ENCODE data around the gene RPRD1B.

Gene RPRD1B

DNA sequence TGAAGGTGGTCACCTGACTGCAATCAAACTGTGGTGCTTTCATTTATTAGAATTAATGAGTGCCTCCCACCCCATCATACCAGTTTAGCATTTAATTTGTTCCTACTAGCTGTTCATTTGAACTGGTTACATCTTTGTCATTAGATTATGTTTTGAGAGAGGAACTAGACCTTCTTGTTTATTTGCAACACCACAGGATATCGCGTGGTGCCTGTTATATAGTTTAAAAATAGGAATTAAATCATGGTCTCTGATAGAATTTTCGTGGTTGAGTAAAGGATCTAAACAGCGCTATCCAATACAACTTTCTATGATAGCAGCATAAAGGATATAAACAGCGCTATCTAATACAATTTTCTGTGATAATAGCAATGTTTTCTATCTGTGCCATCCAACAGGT is 2.8 kb downstream of the RPRD1B start:
- DNase-seq (ENCODE audit: low read depth, low spot score), result no peak

- no peak for DNase-seq (ENCODE audit: low read depth, low spot score)
These were observed 6.7 kb downstream of the RPRD1B start for GRCh38 chr20:38040276-38040675.

DNA sequence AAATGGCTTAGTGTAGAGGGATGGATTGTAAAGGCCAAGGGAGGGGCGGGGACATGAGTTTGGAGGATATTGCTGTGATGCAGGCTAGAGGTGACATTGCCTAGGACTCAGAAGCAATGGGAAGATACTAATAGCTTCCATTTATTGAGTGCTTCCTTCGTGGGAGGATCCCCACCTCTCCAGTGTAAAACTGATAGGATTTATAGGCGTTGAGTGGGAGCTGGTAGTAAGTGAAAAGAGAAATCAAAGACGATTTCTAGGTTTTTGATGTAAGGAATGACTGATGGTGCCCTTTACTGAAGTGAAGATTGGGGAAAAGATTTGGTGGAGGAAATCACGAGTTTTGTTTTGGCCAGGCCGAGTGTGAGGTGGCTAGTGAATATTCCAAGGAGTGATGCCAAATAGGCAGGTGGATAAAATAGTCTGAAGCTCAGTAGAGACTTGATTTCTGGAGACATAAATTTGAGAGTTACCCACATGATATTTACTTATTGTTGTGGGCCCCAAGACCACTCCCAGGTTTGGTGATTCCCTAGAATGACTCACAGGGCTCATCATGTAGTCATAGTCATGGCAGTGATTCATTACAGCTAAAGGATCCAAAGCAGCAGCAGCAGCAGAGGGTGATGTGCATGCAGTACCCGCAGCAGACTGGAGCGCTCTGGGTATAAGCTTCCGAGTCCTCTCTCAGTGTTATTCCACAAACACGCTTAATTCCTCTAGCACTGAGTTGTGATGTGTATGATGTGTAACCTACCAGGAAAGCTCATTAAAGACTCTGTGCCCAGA is 10.2 kb downstream of the RPRD1B start:
- DNase-seq (ENCODE audit: low read depth, low spot score), result no peak

GRCh38 chr20:38044685-38045084 is 11.1 kb downstream of the RPRD1B start:
- no peak for DNase-seq (ENCODE audit: low read depth, low spot score)

- no peak for DNase-seq (ENCODE audit: low read depth, low spot score)
These were observed 13.0 kb downstream of the RPRD1B start for GRCh38 chr20:38046572-38046971.

- no peak for DNase-seq (ENCODE audit: low read depth, low spot score)
These were observed 16.3 kb downstream of the RPRD1B start for GRCh38 chr20:38049800-38050199.

- no peak for DNase-seq (ENCODE audit: low read depth, low spot score)
These were observed 17.1 kb downstream of the RPRD1B start for GRCh38 chr20:38050686-38051085.

DNA sequence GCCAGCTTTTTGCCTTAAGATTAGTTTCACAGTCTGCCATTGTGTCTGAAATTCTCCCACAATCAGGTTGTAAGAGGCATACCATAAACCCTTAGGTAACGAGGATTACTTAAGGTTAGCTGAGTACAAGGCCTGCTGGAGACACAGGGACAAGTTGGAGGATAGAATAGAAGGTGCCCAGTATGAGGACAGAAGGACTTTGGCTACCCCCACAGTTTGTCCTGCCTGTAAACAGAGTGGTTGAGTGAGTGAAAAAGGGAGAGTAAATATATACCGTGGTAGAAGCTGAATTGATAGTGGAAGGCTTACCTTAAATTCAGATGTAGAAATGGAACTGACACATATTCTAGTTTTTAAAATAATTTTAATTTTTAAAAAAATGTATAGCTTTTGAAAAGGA is 19.3 kb downstream of the RPRD1B start:
- no peak for DNase-seq (ENCODE audit: low read depth, low spot score)

- no peak for DNase-seq (ENCODE audit: low read depth, low spot score)
These were observed 21.1 kb downstream of the RPRD1B start for GRCh38 chr20:38054647-38055046.

DNA sequence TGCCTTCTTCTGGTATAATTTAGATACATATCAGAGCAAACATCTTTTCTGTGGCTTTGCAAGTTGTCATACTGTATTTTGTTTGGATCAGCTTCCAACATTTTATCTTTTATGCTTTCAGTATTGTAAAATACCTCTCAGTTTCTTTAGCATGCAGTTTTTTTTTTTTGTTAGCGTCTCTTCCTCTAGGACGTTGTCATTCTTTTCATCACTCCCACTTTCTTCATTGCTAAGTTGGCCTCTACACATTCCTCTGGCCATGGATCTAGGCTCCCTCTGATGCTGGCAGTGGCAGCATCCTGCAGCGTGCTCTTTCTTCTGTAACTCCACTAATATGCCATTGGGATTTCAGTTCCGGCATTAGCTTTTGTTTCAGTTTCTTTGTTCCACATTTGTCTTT is 21.7 kb downstream of the RPRD1B start:
- DNase-seq (ENCODE audit: low read depth, low spot score), result no peak

DNA sequence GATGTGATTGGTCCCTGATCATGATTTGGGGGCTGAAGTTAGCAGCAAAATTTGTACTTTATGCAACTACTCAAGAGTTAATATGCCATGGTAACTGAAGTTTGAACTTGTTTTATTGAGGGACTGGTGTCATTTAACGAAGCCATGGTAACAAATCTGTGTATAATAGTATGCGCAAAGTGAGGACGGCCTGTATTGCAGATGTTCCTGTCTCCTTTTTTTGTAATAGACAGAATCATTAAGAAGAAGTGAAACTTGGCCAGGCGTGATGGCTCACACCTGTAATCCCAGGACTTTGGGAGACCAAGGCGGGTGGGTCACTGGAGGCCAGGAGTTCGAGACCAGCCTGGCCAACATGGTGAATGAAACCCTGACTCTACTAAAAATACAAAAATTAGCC is 22.3 kb downstream of the RPRD1B start:
- DNase-seq (ENCODE audit: low read depth, low spot score), result no peak

- no peak for DNase-seq (ENCODE audit: low read depth, low spot score)
These were observed 23.9 kb downstream of the RPRD1B start for GRCh38 chr20:38057351-38057972.

GRCh38 chr20:38059832-38060231 is 26.3 kb downstream of the RPRD1B start:
- no peak for DNase-seq (ENCODE audit: low read depth, low spot score)

- DNase-seq (ENCODE audit: low read depth, low spot score), result no peak
These were observed 27.0 kb downstream of the RPRD1B start for GRCh38 chr20:38060536-38060935.

DNA sequence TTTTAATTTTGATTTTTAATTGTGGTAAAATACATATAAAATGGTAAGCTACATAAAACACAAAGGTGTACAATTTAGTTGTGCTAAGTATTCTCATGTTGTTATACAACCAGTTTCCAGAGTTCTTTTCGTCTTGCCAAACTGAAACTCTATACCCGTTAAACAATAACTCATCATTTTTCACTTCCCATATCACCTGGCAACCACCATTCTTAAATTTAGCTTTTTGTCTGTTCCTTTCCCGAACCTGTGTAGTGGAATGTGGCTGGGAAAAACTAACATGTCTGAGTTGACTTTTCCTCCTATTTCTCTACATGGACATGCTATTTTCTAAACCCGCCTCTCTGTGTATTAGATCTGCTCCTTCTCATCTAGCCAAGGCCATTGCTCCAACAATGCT is 27.6 kb downstream of the RPRD1B start:
- DNase-seq (ENCODE audit: low read depth, low spot score), result no peak

GRCh38 chr20:38062890-38063289 is 29.3 kb downstream of the RPRD1B start:
- no peak for DNase-seq (ENCODE audit: low read depth, low spot score)

DNA sequence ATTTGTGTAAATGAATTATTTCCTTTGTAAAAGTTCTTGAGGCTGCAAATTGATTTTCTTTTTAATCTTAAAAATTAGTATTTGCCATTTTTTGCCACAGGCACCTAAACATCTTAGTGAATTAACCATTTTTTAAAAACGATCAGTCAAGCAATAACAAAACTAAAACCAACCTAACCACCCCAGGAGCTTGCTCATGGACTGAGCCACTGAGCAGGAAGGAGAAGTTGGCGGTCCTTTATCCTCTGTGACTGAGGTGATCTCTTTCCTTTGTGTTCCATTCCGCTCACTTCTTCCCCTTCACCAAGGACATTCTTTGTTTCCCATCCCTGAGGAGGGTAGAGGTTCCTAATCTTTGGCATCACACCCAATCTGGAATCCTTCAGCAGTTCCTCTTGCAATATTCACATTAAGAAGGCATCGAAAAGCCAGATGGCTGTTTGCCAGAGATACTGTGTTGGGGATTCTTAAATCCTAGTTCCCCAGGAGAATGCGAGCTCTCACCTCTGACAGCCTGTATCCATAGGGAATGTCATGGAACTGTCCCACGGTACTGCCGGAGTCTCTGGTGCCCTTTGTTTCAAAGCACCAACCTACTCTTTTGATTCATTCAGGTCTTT is 30.5 kb downstream of the RPRD1B start:
- no peak for DNase-seq (ENCODE audit: low read depth, low spot score)

- DNase-seq (ENCODE audit: low read depth, low spot score), result no peak
These were observed 32.3 kb downstream of the RPRD1B start for GRCh38 chr20:38065764-38066375.

DNA sequence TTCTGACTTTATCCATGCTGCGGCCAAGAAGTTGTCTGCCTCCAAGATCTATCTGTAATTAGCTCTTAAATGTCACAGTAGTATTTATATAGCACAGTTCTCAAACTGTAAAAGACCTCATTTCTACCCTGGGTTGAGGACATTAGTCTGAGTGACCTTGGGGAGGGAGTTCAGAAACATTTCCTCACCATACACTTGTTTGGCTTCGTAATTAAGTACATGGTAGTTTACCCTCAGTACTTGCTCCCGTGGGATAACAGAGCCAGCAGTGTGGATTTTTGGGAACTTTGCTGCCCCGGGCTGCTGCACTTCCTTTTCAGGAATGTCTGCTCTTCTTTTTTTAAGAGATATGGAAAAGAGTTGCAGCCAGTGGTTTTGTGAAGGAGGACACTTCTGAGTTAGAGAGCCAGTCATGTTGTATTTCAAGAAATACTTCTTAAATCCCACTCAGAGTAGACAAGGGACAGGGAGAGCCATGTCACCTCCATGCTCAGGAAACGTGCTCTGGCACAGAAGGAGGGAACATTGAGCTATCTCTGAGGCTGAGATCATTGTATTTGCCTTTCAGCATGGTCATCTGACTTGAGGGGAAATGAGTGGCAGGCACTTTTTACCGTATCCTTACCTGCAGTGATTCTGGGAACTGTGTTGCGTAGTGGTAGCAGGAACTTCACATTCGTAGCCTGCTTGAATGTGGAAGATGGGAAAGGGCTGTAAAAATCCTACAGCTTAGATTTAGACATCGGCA is 33.6 kb downstream of the RPRD1B start:
- no peak for DNase-seq (ENCODE audit: low read depth, low spot score)

GRCh38 chr20:38067717-38068365 is 34.3 kb downstream of the RPRD1B start:
- DNase-seq (ENCODE audit: low read depth, low spot score), result no peak

- no peak for DNase-seq (ENCODE audit: low read depth, low spot score)
These were observed 39.4 kb downstream of the RPRD1B start for GRCh38 chr20:38072898-38073297.

Data from brain pericyte (primary cell).